ENCODE results near the gene CSTPP1.
"Not testable (repeated sequence)": the region's sequence is repeated elsewhere in the genome, so short reads cannot be mapped to it uniquely, and the experiment has no call there.

The CSTPP1 gene

DNA sequence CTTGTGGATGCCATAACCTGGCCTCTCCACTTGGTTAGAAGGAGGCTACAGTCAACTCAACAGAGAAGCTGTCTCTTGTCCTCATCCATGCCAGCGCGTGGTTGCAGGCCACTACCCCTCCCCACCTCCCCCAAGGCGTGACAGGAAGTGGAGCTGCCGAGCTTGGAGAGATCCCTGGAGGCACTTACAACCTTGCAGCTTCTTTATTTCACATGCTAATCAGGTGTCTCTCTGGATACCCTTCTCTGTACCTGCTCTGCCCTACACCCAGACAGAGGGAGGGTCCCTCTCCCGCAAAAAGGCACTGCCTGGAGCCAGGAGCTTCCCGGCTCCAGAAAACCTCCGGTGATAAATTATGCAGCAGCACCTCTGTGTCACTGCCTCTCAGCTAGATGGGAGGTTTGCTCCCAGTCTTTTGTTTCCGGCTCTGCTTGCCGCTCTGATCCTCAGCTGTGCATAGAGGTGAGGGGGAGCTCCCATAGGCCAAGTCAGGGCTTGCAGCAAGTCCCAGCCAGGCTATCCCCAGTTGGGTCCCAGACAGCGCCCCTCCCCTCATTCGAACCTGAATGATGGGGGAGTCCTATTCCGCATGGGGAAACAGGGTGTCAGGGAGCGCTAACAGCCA is 23.9 kb upstream of the CSTPP1 start:
- DNase-seq = no peak

DNA sequence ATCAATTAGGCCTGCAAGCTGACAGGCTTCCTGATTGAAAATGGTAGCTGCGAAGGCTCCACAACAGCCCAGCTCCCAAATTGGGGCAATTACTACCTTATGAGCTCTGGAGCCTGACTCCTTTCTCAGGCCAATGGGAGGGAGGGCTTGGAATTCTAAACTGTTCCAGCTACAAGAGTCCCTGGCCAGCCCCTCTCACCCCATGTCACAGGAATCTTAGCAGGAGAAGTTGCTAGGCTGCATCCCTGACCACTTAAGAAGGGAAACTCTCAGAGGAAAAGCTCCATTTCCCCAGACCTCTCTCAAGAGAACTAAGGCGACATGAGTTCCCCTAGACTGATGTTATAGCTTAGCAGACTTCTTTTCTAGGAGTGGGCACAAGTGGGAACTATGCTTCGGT is 23.1 kb upstream of the CSTPP1 start:
- DNase-seq = no peak

DNA sequence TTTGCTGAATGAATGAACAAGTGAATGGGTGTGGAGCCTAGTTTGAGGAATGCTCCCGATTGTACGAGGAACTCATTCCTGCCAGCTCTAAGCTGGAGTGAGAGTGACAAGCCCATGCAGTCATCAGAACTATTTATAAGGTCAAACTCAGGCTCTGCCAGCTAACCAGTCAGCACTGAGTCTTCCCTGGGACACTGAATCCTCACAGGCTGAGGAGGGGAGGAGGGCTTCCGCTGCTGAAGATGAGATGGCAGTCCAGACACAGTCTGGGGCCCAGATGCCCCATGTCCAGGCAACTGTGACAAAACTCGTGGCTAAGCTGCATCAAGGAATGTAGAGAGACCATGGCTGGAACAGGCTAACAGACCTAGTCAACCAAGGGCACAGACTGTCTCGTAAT is 22.2 kb upstream of the CSTPP1 start:
- peak; percentile 67 for DNase-seq

DNA sequence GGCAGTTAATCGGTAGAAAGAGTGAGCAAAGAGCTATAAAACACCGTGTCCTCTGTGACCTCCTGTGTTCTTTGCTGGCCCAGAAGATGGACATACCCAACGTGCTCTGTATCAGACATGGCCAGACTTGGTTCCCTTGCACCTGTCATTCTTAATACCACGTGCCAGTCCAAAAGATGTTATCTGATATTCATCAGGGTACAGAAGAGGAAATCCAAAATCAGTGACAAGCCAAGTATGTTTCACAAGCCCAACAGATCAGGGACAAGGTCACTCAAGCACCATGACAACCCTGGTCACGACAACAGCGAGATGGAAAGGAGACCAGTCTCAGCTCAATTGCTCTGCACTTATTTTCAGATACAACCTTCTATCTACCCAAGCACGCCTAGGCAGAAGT is 21.7 kb upstream of the CSTPP1 start:
- no peak for DNase-seq

DNA sequence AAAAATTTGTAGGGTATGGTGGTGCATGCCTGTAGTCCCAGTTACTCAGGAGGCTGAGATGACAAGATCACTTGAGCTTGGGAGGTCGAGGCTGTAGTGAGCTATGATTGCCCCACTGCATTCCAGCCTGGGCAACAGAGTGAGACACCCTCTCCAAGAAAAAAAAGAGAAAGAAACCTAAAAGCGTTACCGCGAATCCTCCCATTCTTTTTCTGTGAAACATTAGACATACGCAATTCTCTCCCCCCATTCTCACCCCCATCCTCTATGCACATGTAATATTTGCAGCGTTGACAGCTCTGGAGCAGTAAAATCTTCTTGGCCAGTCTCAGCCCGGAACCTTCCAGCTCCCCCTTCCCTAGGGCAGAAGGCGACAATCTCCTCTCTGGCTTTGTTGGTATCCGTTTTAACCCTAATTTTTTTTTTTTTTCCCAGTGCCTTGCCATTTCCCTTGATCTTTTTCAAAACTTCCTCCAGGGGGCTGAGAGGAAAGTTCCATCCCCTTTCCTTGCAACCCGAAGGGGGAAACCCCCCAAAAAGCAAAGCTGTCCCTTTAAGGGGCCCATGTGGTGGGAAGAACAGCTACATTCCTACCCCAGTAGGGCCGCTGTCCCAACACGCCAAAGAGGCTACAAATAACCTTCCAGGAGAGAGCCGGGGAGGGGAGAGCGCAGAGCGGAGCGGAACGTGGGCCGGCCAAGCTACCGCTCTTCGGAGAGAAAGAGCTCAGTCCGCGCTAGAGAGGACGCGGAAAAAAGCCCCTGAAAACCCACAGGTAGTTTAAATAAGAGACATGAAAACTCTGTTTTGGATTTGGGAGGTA is 20.1 kb upstream of the CSTPP1 start:
- peak; percentile 84 for DNase-seq

DNA sequence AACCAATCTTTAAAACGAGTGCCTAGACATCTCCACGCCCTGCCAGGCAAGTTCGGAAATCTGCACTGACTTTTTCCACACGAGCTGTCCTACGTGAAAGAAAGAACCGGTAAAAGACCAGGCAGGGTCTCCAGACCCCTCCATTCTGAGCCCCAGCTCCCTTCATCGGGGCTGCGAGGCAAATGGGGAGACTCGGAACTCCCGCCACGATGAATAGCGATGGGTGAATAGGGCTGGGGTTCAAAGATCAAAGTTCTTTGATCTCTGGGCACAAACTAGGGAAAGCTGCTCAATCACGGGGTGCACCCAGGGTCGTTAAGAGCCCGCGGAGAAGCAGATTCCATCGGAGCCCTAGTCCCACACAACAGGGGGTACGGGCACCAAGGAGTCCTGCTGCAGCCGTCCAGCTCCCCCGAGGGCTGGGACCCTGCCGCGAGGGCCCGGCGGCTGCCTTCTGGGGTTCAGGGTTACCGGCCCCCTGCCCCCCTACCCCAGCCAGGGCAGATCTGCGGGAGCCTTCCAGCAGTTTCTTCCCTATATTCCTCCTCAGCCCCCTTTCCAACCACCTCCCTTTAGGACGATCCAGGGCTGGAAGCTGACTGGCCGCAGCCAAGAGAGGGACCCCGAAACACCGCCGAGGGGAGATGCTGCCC is 19.3 kb upstream of the CSTPP1 start:
- no peak for DNase-seq

DNA sequence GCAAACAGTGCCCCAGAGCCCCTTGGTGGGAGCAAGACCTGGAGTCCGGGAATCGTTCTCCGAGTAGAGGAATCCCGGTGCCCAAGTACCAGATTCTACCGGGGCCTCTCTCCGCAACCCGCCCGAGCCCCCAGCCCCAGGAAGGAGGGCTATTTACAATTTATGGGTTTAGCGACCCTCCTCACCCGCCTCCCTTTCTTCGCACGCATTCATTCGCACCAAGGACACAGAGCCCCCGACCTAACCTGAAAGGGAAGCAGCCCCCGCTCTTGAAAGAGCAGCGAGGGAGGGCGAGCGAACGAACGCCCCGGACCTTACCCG is 18.8 kb upstream of the CSTPP1 start:
- DNase-seq = no peak

DNA sequence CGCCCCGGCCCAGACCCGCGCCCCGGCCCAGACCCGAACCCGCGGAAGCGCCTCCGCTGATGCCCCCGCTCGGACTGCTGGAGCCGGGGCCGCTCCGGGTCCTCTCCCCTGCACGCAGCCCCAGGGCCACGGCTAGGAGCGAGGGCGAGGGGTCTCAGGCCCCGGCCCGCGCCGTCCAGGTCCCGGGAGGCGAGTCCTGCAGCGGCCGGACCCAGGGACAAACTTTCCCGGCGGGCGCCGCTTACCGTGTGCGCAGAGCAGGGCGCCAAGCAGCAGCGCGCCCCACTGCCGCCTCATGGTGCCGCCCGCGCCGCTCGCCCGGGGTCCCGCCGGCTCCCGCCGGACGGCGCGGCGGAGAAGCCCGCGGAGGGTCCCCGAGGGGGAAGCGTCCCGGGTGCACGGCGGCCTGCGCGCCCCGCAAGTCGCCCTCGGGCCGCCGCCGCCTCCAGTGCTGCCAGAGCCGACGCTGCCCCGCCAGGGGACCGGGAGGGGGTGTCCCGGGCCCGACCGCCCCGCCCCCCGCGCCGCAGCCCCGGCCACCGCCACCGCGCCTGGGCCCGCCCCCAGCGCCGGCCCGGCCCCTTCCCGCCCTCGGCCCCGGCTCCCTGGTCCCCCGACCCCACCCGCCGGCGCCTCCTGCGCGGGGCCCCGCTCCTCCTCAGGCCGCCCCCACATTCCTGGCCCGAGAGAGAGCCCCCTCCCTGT is 18.3 kb upstream of the CSTPP1 start, which contains the start of gene LRP4:
TSS of gene LRP4 (minus strand) at position 468 of the 705 bp plus-strand sequence. CDS start at position 297, 171 bp downstream.
- DNase-seq = peak; percentile 45

DNA sequence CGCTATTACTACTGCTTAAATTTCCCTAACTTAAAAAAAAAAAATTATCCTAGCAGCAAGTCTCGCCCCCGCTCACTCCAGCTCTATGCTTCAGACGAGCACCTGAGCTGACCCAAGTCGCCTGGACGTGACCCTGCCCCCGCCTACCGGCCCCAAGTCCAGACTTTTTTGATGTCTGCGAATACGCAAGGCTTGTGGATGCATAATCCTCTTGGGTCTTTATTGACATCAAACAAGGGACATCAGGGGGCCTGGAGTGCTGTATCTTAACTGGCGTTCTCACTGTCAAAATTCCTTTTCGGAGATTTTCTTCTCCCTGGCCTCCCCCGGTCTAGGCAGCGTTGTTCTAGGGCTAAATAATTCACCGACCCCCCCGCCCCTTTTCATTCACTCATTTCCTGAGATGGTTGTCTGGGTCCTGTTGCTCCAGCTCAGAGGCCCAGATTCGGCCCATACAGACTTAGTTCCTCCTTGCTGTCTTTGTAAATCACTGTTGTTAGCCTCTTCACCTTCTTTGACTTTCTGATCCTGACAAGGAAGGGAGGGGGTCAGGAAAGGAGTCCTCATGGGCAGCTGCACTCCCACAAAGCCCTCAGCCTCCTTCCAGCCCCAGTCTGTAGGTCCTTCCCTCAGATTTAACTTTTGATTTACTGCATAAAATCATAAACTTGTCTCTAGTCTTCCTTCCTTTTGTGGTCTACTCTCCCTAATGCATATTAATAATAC is 17.6 kb upstream of the CSTPP1 start:
- DNase-seq = no peak

DNA sequence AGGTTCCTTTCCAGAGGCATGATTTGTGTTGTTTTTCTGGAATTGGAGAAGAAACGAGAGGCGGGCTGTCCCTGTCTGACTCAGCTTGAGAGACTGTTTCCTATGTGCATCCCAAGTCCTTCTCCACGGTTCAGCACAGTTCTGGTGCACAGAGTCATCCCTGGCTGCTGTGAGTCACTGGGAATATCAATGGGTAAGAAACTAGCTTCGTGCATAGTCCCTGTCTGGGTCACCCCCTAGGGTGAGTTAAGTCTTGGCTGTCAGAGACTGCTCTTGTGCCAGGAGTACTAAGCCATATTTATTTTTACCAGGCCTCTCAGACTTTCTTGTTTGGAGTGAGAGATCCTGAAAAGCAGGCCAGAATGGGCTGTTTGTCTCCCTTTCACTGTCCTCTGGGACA is 15.8 kb upstream of the CSTPP1 start:
- peak; percentile 99 for DNase-seq

DNA sequence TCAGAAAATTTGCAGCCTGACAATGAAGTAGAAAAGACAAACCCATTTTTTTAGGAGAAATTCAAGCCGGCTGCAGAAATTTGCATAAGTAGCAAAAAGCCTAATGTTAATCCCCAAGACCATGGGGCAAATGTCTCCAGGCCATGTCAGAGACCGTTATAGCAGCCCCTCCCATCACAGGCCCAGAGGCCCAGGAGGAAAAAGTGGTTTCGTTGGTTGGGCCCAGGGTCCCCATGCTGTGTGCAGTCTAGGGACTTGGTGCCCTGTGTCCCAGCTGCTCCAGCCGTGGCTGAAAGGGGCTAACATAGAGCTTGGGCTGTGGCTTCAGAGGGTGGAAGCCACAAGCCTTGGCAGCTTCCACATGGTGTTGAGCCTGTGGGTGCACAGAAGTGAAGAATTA is 8.6 kb upstream of the CSTPP1 start:
- DNase-seq = not testable (repeated sequence)

DNA sequence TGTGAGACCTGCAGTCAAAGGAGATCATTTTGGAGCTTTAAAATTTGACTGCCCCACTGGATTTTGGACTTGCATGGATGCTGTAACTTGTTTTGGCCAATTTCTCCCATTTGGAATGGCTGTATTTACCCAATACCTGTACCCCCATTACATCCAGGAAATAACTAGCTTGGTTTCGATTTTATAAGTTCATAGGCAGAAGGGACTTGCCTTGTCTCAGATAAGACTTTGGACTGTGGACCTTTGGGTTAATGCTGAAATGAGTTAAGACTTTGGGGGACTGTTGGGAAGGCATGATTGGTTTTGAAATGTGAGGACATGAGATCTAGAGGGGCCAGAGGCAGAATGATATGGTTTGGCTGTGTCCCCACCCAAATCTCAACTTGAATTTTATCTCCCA is 7.9 kb upstream of the CSTPP1 start:
- not testable (repeated sequence) for DNase-seq

DNA sequence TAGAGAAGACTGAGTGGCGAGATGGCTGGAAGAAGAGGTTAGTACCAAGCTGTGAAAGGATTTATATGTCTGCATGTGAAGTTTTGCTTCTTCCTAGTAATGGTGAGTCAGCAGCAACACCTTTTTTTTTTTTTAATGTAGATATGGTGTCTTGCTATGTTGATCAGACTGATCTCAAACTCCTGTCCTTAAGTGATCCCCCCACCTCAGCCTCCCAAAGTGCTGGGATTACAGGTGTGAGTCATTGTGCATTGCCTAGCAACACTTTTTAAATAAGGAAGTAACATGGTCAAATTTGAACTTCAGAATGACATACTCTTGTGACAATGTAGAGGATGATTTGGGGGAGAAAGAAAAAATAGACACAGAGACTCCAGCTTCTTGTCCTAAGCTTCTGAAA is 6.5 kb upstream of the CSTPP1 start:
- DNase-seq = peak; percentile 40

DNA sequence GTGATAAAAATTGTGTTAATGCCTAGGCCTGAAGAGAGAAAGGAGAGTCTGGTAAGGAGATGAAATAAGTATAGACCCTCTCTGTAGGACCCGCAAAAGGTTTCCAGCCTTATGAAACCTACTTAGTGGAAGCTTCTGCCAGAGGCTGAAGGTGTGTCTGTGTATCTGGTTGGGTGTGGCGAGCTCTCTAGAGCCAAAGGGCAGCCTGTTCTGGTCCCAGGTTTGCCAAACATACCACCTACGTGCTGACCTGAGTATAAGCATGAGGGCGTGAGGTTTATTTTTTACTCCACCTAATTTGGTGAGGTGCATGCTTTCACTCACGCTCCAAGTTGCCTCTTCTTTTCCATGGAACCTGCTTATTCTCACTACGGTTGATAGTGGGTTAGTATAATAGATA is 5.6 kb downstream of the CSTPP1 start:
- DNase-seq = no peak

DNA sequence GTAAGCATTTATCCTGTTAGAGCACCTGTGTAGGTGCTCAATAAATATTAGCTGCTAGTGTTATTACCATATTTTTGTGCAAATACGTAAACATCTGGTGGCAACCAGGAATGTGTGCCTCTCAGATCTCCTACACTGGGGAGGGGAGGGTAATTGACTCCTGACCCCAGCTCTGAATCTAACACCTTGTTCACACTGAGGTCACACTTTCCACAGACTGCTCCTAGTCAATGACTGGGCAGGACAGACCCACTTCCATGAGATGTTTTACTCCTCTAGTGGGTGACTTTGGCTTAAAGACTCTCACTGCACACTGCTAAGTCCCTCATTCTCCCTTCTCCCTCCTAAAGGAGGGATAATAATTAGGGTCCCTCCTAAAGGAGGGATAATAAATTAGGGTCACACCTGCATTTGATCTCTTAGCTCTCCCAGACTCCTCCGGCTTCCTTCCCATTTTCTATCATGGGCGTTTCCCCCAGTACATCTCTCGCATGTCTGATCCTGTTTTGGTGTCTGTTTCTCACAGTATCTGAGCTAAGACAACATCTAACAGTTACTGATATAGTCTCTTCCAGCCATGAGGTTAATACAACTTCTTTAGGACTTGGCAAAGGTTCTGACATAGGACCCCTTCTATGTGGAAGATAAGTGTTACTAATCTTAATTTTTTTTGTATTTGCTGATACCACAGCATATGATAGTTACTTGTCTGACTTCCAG is 8.0 kb downstream of the CSTPP1 start:
- DNase-seq = no peak

DNA sequence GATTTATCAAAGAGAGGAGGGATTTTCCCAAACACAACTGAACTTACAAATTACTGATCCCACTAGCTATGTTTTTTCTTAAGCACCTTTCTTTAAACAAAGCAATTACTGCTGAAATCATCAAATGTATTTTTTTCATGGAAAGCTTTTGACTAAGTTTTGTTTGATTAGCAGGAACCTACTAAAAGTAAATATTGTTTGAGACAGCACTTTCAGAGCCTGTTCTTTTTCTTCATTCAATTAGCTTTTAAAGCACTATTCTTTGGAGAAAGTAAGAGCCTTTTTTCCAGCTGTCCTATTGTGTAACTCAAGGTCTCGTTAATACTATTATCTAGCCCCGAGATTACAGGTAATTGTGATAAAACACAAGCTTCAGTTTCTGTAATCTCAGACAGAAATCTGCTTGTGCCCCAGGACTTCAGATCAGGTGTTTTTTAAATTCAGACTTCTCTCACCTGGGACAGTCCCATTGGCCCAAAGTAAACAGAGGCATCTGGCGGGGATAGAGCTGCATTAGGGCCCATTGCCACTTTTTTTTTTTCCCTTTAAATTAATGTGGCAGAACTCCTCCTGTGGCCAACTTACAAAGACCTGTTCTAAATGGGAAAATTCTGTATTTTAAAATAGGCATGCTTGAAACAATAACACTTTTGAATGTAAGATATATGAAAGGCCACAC is 11.0 kb downstream of the CSTPP1 start:
- no peak for DNase-seq

DNA sequence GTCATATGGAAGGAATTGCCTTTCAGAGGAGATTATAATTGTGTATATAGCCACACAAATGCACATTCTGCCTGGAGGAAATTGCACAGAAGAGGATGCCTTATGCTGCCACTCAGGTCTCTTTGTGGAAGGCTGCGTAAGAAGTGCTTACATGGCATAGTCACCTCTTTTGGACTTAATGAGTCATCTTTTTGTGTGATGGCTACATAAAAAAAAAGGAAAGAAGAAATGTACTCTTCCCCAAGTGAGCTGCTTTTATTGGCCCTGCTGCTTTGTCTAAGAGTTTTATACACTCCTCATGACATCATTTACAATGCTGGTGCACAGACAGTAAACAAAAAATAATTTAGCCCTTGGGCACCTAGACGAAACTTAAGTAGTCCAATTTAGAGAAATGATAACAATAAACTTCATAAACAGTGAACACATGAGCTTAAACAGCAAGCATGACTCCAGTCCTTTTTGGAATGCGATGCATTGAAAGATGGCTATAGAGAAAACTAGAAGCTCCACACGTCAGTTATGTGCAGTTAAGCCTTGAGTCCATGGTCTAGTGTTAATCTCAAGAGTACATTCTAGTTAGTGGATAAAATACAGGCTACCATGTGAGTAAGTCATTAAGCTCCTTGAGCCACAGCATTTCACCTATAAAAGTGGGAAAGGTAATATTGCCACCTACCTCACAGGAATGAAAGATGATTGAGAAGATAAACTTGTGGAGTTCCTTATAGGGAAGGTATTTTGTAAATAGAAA is 12.0 kb downstream of the CSTPP1 start:
- peak; percentile 68 for DNase-seq

DNA sequence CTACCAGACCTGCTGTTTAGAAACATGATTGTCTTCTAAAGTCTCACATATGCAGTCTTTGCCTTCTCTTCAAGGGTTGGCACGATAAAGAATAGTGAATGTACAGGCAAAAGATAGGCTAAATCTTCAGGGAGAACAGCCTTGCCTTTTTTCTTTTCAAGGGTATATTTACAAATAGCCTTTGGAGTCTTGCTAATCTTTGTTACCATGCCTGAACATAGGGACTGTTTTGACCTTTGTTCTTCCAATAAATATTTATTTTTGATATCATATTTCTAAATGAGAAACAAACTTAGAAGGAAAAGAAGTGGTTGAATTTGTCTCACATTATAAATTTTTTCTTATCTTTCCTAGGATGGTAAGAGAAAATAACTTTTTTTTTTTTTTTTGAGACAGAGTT is 12.7 kb downstream of the CSTPP1 start:
- no peak for DNase-seq

DNA sequence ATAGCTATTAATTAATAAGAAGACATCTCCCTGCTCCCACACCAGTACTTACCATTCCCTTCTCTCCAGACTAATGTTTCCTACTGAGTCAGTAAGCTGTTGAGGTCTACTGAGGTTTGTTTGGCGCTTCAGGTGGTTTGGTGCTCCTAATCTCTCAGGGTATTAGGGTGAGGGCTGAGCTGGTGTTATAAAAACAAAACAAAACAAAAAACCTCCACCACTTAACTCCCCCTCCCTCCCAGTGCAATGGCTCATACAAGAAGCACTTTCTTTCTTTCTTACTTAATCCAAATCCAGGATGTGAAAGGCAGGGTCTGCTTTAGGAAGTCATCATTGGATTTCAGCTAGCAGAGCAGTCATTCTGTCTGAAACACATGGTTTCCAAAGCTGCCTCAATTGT is 15.3 kb downstream of the CSTPP1 start:
- no peak for DNase-seq

DNA sequence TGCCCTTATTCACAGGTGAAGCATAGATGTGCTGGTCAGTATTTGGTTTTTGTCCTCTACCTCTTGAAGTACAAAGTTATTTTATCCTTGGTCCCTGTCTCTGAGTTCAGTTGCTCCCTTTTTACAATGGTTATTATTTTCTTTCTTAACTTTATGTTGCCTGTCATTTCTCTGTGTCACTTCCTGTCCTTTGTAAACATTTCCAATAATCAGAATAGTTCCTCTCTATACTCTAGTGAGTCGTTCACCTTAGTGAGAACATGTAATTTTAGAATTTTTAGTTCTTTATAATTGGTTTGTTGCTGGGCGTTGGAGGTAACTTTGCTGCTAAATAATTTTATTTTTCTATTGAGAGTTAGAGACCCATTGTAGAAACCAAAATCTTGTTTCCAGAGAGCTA is 16.0 kb downstream of the CSTPP1 start:
- no peak for DNase-seq

DNA sequence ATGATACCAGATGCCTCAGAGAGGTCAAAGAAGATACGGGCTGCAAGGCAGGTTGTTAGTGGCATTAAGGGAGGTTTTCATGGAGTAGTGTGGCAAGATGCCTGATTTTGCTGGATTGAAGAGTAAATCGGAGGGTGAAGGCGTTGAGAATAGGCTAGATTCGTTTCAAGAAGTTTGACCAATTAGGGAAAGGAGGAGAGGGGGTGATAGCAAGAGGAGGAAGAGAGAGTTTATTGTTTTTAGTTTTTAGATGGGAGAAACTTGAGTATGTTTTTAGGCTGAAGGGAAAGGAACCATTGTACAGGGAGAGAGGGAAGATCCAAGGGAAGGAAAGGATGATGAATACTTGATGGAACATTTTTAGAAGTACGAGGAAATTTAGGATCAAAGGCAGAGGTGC is 16.5 kb downstream of the CSTPP1 start:
- no peak for DNase-seq
